Measurements from ENCODE around the gene DPF3. TPM values are rescaled to one million over a fixed set of nuclear protein-coding genes. Genes with fewer than 3 reads are reported as not detected.
A peak's percentile ranks its signal among the peaks of the same experiment; 100 is the strongest.

DPF3 gene
- polyA plus RNA-seq, 1 experiment, result 3.6 TPM

DNA sequence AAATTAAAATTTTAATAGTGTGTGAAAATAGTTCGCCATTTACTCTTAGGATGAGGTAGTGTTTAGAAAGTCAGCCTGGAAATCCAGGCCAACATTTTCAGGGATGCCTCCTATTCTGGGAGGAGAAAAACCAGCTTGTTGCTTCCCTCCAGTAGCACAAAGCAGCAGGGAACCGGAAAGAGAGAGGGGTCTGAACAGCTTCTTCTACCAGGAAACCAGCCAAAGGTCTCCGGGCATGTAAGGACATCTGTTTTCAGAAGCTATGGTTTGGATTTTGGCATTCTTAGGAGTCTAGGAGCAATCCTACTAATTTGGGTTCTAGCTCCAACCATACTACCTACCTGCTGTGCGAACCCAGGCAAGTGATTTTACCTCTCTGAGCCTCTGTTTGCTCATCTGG lies 85.3 kb downstream of the DPF3 start:
- ChIA-PET POLR2A (no interaction called here), CTCF (interaction anchor here (0.6 kb wide), 1 partner anchor 52 kb away, joined by 3 read pairs; no protein-coding TSS in a partner anchor)

DNA sequence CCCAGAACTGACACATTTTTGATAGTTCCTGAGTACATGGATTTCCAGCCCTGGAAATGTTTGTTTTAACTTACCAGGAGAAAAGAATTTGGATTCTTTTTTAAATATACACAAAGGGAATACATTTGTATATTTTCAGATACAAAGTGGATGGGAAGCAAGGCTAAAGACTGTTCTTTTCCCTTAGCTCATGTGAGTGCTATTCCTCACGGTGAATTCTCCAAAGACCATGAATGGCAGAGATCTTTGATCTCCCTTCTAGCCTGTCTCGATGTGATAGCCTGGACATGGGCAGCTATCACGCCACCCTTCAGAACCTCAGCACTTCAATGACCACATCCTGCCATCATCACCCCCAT lies 91.3 kb downstream of the DPF3 start:
- no peak for TF ChIP-seq CTCF (IDR thresholded peaks at IDR 0.05; ENCODE audit: insufficient read depth, low read depth, low read length)
- DNase-seq (ENCODE audit: low read depth), result no peak
- CTCF ChIA-PET, result no interaction called here
- POLR2A ChIA-PET, result no interaction called here
- Histone ChIP-seq H3K36me3 (ENCODE audit: control insufficient read depth, insufficient read depth, low read length) (no peaks in the 10 kb centered on the region), H3K4me3 (ENCODE audit: low read depth, low read length) (no peak overlapping the region), H3K27me3 (ENCODE audit: control insufficient read depth, insufficient read depth, low read length) (no peaks in the 10 kb centered on the region)

More for the DNA sequence above, 85.3 kb downstream of the DPF3 start:
- TF ChIP-seq CTCF (IDR thresholded peaks at IDR 0.05; ENCODE audit: insufficient read depth, low read depth, low read length), result no peak
- Histone ChIP-seq H3K27me3 (ENCODE audit: control insufficient read depth, insufficient read depth, low read length) (no peaks in the 10 kb centered on the region), H3K36me3 (ENCODE audit: control insufficient read depth, insufficient read depth, low read length) (no peaks in the 10 kb centered on the region), H3K4me3 (ENCODE audit: low read depth, low read length) (no peak overlapping the region)
- no peak for DNase-seq (ENCODE audit: low read depth)

DNA sequence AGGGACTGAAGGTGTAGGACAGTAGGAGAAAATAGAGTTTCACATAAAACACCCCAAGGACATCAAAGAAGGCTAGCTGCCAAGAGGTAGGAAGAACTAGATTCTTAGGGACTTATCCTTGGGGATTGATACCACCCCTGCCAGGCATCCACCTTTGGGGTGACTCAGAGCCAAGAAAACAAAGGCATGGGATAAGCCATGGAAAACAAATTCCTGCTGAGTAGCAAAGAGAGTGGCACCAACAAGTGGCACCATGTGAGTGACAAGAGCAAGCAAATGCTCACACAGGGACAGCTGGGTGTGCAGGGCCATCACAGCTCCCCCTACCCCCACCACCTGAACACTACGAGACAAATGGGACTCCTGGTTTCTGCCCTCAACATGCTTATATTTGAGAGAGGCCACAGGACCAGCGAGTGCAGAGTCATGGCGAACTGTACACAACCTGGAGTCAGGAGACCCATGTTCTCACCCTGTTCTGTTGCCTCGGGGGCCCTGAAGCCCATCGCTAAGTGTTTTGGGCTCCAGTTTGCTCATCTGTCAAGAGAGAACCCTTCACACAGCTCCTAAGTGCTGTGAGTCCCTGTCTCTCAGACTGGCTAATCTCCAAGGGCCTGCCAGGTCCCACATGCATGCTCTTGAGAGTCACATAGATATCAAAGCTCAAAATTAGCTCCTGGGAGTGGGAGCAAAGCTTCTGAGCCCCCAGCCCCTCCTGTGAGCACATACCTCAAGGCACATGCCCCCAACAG lies 91.9 kb downstream of the DPF3 start:
- ChIA-PET POLR2A (no interaction called here), CTCF (no interaction called here)
- H3K4me3 ChIP-seq (ENCODE audit: low read depth, low read length), result no peak overlapping the region
- TF ChIP-seq CTCF (IDR thresholded peaks at IDR 0.05; ENCODE audit: insufficient read depth, low read depth, low read length), result no peak
- H3K36me3 ChIP-seq (ENCODE audit: control insufficient read depth, insufficient read depth, low read length), result no peaks in the 10 kb centered on the region
- H3K27me3 ChIP-seq (ENCODE audit: control insufficient read depth, insufficient read depth, low read length), result no peaks in the 10 kb centered on the region
- no peak for DNase-seq (ENCODE audit: low read depth)

DNA sequence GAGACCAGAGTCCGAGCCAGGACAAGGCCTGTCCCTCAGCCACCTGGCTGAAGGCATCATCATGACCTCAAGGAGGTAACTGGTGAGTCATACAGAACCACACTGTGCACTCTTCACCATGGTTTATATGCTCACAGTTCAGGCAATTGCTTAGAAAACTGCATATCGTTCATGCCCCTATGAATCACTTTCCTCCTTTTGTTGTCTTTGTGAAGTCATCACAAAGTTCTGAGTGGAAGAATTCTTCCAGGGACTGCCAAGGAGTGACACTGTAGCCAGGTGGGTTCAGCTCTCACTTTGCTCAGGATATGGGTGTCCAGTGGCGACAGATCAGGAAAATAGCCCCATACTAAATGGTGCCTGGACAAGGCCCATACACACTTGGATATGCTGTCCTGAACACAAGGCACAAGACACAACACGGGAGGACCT lies 92.5 kb downstream of the DPF3 start:
- ChIA-PET POLR2A (no interaction called here), CTCF (no interaction called here)
- no peak for TF ChIP-seq CTCF (IDR thresholded peaks at IDR 0.05; ENCODE audit: insufficient read depth, low read depth, low read length)

GRCh38 chr14:72800848-72801370 lies 93.0 kb downstream of the DPF3 start:
- DNase-seq (ENCODE audit: low read depth), result no peak
- H3K4me3 ChIP-seq (ENCODE audit: low read depth, low read length), result no peak overlapping the region
- no peaks in the 10 kb centered on the region for H3K27me3 ChIP-seq (ENCODE audit: control insufficient read depth, insufficient read depth, low read length)
- CTCF ChIA-PET, result no interaction called here
- no peaks in the 10 kb centered on the region for H3K36me3 ChIP-seq (ENCODE audit: control insufficient read depth, insufficient read depth, low read length)
- POLR2A ChIA-PET, result no interaction called here
- no peak for TF ChIP-seq CTCF (IDR thresholded peaks at IDR 0.05; ENCODE audit: insufficient read depth, low read depth, low read length)

More for the DNA sequence above, 92.5 kb downstream of the DPF3 start:
- peak; percentile 62 for DNase-seq (ENCODE audit: low read depth)
- Histone ChIP-seq H3K4me3 (ENCODE audit: low read depth, low read length) (no peak overlapping the region), H3K36me3 (ENCODE audit: control insufficient read depth, insufficient read depth, low read length) (no peaks in the 10 kb centered on the region), H3K27me3 (ENCODE audit: control insufficient read depth, insufficient read depth, low read length) (no peaks in the 10 kb centered on the region)
